Hindlimb muscle (tissue), 1 donor: ENCODE measurements around the gene NFIA. TPM values are rescaled to one million over a fixed set of nuclear protein-coding genes. Genes with fewer than 3 reads are reported as not detected.

Experiments
- DNase-seq: peaks from one replicate; pipeline ENCODE4 v3.0.0-alpha.2; 2013
- polyA plus RNA-seq: library from polyadenylated mRNA; unstranded; fragments of 120-200 nt; gene quantifications from one replicate; pipeline ENCODE4 v1.2.1, GENCODE V29; 2013; ENCODE audit not compliant: insufficient read length

The NFIA gene
- polyA plus RNA-seq, 1 donor: 32.9 TPM

GRCh38 chr1:61184040-61184713, 101.8 kb downstream of the NFIA start:
- DNase-seq: peak; percentile 94

- DNase-seq: no peak
These were observed 102.3 kb downstream of the NFIA start for GRCh38 chr1:61184714-61185106.

GRCh38 chr1:61186753-61187152, 104.4 kb downstream of the NFIA start:
- no peak for DNase-seq

DNA sequence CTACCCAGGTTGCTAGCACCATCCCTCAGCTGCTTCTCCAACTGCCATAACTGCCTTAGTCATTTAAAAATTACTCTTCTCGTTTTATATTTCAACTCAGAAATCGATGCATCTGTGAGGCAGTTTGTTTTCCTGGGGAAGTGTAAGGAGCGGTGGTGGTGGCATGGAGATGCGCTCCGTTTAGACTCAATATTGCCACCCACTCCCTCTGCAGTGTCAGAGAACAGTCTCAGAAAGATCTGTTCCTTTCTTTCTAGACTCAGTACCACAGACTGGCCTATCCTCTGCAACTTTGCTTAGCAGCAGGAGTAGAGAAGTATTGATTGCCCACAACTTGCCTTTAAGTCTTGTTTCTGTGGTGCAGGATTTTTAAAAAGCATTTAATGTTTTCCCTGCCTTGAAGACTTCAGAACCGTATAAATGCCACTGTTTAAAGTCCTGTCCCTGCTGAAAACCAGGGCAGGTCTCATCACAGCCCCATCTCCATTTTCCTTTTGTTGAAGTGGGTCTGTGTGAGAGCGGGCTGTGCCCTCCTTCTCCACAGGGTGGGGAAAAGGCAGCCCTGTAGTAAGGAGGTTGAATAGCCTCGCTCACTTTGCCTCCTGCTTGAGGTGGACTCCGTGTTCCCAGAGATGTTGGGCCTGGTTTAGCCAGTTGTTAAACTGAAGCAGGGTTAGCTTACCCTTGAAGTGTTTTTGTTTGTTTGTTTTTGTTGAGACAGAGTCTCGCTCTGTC, 105.2 kb downstream of the NFIA start:
- no peak for DNase-seq

GRCh38 chr1:61190153-61190552, 107.8 kb downstream of the NFIA start:
- no peak for DNase-seq

DNA sequence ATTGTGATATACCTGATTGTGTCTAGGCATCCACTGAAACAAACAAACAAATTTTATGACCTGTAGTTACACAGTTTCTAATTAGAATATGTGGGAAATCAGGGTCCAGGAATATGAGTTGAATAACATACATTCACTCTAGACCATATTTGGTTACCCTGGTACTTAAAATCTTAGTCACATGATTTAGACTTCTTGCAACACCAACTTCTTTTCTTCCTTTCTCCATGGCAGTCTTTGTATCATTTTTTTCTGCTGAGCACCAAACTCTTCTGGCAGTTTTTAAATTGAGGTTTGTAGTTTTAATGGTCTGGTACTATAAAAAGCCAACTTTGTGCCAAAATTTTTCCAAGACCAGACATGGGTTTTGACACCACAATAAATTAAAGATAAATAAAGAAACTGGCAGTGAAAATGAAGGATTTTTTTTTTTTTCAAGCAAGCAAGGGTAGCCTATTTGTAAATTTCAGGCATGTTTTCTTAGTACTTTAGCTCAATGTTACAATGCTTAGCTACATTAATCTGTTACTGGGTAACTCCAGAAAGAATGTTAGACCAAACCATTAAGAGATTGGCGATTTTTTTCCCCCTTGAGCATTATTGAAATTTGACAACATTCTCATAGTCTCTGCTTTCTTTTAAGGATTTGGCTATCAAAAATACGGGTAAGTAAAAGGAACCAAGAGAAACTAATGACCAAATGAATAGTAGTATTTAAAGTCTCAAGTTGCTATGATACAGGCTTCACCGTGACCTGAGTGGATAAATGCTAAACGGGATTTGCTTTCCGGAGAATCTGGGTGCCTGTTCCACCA, 108.5 kb downstream of the NFIA start:
- DNase-seq: no peak

- no peak for DNase-seq
These were observed 109.0 kb downstream of the NFIA start for GRCh38 chr1:61191433-61191720.

DNA sequence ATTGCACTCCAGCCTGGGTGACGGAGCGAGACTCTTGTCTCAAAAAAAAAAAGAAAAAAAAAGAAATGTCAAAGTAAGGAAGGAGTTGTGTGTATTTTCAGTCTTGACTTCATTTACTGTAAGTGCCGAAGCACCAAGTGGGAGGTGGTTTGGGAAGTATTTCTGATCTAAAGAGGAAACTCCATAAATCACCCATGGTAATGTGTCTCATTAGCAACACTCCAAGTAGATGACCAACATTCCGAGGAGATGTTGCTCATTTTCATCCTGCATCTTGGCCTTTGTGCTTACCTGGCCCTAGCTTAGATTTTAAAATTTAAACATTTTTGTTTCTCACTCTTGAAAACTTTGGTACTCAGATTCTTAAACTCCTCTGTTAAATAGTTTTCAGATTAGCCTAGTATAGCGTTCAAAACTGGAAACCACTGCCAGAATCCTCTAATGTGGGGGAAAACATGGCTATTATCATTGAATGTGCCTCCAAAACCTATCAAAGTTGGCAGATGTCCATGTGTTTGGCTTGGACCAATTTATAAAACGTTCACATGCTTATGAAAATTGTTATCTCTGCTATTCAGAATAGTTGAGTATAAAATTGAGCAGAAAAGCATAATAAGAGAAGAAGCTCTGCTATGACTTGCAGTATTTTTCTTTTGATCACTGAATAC, 110.4 kb downstream of the NFIA start:
- DNase-seq: no peak

GRCh38 chr1:61193808-61194207, 111.4 kb downstream of the NFIA start:
- DNase-seq: no peak

- no peak for DNase-seq
These were observed 116.2 kb downstream of the NFIA start for GRCh38 chr1:61198554-61198953.

DNA sequence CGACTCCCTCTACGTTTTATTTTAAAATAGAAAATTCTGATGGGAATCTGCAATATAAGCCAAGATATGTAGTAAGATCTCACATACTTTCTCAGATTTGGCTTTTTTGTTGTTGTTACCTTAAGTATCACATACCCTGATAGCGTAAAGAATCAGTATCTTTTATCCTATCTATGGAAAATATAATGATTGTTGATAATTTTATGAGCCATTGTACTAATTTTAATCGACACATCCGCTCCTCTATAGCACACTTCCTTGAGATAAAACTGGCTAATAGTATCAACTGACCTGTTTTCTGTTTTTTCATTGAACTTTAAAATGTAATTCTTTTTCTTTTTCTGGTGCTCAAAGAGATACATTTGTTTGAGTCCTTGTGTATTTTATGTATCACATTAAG, 118.7 kb downstream of the NFIA start:
- DNase-seq: no peak

- DNase-seq: no peak
These were observed 120.7 kb downstream of the NFIA start for GRCh38 chr1:61202854-61203598.

GRCh38 chr1:61204528-61204927, 122.2 kb downstream of the NFIA start:
- DNase-seq: no peak

DNA sequence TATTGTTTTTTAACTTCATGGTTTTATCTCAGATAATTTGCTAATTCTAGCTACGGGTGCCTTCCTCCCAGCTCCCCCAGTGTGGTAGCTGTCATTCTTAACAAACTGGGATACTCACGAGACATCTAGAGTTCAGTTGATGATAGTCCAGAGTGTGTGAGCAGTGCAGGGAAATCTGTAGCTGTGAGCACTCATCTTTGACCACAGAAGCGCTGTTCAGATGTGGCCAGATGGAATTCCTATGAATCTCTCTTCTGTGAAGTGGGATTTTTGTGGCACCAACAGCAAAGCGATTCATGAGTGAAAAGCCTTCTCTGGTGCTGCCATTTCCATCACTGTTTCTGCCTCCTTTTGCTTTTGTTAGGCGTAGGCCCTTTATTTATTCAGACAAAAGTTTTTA, 125.1 kb downstream of the NFIA start:
- no peak for DNase-seq

GRCh38 chr1:61208172-61208571, 125.8 kb downstream of the NFIA start:
- no peak for DNase-seq

GRCh38 chr1:61208831-61209230, 126.5 kb downstream of the NFIA start:
- DNase-seq: no peak

- no peak for DNase-seq
These were observed 128.2 kb downstream of the NFIA start for GRCh38 chr1:61210435-61211154.

GRCh38 chr1:61213245-61214011, 131.1 kb downstream of the NFIA start:
- no peak for DNase-seq

DNA sequence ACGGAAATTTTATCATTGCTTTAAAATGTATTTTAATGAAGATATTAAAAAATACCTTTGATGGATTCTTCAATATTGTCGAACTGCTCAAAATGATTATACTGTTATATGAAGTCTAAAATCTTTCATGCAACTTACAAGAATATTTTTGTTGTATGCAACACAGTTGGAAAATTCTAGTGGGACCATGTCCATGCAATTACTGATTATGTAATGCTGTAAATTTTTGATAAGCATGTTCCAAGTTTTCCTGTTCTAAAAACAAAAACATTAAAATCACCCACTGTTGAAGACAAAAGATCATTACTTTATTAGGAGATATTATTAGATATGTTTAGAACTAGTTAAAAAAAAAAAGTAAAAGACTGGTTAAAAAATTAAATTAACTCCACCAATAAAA, 132.8 kb downstream of the NFIA start:
- DNase-seq: no peak

DNA sequence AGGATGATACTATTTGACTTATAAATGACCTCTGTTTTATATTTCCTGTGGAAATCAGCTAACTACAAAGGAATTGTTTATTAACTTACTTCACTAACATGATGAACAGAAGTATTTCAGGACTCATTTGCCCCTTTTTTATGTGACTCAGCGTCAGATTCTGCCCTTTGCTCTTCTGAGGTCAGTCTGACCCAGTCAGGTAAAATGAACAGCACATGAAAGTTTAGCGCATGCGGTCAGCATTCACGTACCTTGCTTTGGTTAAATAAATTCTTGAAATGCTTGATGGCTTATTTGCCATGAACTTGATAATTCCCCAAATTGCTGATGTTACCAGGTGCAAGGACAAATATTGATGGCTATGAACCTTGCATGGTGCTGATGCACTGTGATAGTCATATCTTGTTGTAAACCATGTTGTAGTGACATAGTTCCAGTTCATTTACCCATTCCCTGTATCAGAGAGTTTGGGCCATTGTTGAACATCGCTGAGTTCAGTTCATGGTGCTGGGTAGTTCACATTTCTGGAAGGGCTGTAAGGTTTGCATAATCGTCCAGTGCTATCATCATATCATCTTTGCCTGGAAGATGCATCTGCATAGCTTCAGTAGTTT, 133.4 kb downstream of the NFIA start:
- DNase-seq: no peak

GRCh38 chr1:61220536-61220935, 138.2 kb downstream of the NFIA start:
- DNase-seq: no peak
